ENCODE results near the gene OCSTAMP. TPM values are rescaled to one million over a fixed set of nuclear protein-coding genes. Genes with fewer than 3 reads are reported as not detected.

The OCSTAMP gene
- total and polyA plus RNA-seq, 2 experiments from 2014 or later, result 0.32 to 0.45 TPM

DNA sequence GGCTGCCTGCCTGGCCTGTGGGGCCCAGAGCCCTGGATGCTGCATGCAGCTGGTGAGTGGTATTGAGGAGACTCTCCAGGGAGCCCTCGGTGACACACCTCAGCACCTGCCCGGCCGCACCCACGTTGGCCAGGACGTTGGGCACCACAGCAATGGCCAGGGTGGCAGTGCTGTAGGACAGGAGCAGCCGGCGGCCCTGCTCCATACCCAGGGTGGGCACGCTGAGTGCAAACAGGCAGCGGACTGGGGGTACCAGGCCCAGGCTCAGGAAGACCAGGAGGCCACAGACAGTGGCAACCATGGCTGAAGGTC lies 4.7 kb downstream of the OCSTAMP start (continued):
- TF ChIP-seq, protein P1, sequence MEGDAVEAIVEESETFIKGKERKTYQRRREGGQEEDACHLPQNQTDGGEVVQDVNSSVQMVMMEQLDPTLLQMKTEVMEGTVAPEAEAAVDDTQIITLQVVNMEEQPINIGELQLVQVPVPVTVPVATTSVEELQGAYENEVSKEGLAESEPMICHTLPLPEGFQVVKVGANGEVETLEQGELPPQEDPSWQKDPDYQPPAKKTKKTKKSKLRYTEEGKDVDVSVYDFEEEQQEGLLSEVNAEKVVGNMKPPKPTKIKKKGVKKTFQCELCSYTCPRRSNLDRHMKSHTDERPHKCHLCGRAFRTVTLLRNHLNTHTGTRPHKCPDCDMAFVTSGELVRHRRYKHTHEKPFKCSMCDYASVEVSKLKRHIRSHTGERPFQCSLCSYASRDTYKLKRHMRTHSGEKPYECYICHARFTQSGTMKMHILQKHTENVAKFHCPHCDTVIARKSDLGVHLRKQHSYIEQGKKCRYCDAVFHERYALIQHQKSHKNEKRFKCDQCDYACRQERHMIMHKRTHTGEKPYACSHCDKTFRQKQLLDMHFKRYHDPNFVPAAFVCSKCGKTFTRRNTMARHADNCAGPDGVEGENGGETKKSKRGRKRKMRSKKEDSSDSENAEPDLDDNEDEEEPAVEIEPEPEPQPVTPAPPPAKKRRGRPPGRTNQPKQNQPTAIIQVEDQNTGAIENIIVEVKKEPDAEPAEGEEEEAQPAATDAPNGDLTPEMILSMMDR (conservative IDR thresholded peaks at IDR 0.05; ENCODE audit: low read depth in 2 of 2), result no peak
- TF ChIP-seq EZH2phosphoT487 (IDR thresholded peaks at IDR 0.05; ENCODE audit: unreplicated experiment), result no peak

DNA sequence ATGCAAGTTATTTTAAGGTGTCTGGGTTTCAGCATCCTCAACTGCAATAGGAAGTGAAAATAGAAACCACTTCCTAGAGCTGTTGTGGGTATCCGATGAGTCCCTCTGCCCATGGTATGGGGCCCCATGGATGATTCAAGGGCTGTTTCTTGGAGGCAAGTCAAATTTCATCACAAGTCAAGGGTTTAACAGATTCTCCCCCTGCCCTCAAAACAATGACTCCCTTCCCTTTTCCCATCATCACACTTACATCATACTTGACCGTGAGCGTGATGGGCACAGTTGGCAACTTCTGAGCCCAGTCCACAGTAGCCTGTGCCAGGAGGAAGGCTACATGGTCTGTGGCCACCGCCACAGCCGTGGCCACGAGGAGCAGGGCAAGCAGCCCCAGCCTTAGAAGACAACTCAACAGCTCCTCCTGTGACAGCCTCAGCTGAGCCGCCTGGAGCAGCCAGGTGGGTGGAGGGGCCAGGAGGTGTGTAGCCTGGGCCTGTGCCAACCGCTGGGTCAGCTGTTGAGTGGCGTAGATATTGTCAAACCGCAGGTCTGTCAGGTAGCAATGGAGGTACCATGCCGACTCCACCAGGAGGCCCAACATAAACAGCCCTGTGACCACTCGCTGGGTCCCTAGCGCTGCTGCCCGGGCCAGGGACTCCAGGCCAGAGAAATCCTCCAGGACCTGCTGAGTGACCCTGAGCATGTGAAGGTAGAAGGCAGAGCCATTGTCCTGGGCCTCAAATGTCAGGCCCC lies 5.2 kb downstream of the OCSTAMP start:
- H3K79me2 ChIP-seq (replicated peaks; ENCODE audit: insufficient read depth), result no peaks in the 10 kb centered on the region
- ATAC-seq (no peak), DNase-seq (ENCODE audit: low spot score) (no peak)
- H3K27ac ChIP-seq (ENCODE audit: low read depth), result no peak overlapping the region
- H3F3A ChIP-seq (replicated peaks; ENCODE audit: low read depth), result no peaks in the 10 kb centered on the region
- no peak overlapping the region for H3K4me2 ChIP-seq
- no peaks in the 10 kb centered on the region for H3K27me3 Mint-ChIP-seq (ENCODE audit: insufficient read depth, low read depth, poor library complexity)
- H2AFZ ChIP-seq, result no peak overlapping the region
- no peak for TF ChIP-seq STAT1 (IDR thresholded peaks at IDR 0.05; ENCODE audit: unreplicated experiment)
- TF ChIP-seq ZNF331 (CRISPR knock-in tag; IDR thresholded peaks at IDR 0.05; ENCODE audit: low read depth), result no peak
- no peak for TF ChIP-seq POLR2AphosphoS5 (IDR thresholded peaks at IDR 0.05; ENCODE audit: low read depth)
- TF ChIP-seq, protein P2, sequence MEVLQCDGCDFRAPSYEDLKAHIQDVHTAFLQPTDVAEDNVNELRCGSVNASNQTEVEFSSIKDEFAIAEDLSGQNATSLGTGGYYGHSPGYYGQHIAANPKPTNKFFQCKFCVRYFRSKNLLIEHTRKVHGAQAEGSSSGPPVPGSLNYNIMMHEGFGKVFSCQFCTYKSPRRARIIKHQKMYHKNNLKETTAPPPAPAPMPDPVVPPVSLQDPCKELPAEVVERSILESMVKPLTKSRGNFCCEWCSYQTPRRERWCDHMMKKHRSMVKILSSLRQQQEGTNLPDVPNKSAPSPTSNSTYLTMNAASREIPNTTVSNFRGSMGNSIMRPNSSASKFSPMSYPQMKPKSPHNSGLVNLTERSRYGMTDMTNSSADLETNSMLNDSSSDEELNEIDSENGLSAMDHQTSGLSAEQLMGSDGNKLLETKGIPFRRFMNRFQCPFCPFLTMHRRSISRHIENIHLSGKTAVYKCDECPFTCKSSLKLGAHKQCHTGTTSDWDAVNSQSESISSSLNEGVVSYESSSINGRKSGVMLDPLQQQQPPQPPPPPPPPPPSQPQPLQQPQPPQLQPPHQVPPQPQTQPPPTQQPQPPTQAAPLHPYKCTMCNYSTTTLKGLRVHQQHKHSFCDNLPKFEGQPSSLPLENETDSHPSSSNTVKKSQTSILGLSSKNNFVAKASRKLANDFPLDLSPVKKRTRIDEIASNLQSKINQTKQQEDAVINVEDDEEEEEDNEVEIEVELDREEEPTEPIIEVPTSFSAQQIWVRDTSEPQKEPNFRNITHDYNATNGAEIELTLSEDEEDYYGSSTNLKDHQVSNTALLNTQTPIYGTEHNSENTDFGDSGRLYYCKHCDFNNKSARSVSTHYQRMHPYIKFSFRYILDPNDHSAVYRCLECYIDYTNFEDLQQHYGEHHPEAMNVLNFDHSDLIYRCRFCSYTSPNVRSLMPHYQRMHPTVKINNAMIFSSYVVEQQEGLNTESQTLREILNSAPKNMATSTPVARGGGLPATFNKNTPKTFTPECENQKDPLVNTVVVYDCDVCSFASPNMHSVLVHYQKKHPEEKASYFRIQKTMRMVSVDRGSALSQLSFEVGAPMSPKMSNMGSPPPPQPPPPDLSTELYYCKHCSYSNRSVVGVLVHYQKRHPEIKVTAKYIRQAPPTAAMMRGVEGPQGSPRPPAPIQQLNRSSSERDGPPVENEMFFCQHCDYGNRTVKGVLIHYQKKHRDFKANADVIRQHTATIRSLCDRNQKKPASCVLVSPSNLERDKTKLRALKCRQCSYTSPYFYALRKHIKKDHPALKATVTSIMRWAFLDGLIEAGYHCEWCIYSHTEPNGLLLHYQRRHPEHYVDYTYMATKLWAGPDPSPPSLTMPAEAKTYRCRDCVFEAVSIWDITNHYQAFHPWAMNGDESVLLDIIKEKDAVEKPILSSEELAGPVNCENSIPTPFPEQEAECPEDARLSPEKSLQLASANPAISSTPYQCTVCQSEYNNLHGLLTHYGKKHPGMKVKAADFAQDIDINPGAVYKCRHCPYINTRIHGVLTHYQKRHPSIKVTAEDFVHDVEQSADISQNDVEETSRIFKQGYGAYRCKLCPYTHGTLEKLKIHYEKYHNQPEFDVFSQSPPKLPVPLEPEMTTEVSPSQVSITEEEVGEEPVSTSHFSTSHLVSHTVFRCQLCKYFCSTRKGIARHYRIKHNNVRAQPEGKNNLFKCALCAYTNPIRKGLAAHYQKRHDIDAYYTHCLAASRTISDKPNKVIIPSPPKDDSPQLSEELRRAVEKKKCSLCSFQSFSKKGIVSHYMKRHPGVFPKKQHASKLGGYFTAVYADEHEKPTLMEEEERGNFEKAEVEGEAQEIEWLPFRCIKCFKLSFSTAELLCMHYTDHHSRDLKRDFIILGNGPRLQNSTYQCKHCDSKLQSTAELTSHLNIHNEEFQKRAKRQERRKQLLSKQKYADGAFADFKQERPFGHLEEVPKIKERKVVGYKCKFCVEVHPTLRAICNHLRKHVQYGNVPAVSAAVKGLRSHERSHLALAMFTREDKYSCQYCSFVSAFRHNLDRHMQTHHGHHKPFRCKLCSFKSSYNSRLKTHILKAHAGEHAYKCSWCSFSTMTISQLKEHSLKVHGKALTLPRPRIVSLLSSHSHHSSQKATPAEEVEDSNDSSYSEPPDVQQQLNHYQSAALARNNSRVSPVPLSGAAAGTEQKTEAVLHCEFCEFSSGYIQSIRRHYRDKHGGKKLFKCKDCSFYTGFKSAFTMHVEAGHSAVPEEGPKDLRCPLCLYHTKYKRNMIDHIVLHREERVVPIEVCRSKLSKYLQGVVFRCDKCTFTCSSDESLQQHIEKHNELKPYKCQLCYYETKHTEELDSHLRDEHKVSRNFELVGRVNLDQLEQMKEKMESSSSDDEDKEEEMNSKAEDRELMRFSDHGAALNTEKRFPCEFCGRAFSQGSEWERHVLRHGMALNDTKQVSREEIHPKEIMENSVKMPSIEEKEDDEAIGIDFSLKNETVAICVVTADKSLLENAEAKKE (CRISPR knock-in tag; IDR thresholded peaks at IDR 0.05), result no peak
- no peak for TF ChIP-seq CREB1 (CRISPR knock-in tag; IDR thresholded peaks at IDR 0.05; ENCODE audit: low read depth)
- TF ChIP-seq, protein P1 (conservative IDR thresholded peaks at IDR 0.05; ENCODE audit: low read depth in 2 of 2), result no peak
- no peak for TF ChIP-seq EZH2phosphoT487 (IDR thresholded peaks at IDR 0.05; ENCODE audit: unreplicated experiment)
- TF ChIP-seq, protein P3, sequence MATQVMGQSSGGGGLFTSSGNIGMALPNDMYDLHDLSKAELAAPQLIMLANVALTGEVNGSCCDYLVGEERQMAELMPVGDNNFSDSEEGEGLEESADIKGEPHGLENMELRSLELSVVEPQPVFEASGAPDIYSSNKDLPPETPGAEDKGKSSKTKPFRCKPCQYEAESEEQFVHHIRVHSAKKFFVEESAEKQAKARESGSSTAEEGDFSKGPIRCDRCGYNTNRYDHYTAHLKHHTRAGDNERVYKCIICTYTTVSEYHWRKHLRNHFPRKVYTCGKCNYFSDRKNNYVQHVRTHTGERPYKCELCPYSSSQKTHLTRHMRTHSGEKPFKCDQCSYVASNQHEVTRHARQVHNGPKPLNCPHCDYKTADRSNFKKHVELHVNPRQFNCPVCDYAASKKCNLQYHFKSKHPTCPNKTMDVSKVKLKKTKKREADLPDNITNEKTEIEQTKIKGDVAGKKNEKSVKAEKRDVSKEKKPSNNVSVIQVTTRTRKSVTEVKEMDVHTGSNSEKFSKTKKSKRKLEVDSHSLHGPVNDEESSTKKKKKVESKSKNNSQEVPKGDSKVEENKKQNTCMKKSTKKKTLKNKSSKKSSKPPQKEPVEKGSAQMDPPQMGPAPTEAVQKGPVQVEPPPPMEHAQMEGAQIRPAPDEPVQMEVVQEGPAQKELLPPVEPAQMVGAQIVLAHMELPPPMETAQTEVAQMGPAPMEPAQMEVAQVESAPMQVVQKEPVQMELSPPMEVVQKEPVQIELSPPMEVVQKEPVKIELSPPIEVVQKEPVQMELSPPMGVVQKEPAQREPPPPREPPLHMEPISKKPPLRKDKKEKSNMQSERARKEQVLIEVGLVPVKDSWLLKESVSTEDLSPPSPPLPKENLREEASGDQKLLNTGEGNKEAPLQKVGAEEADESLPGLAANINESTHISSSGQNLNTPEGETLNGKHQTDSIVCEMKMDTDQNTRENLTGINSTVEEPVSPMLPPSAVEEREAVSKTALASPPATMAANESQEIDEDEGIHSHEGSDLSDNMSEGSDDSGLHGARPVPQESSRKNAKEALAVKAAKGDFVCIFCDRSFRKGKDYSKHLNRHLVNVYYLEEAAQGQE (IDR thresholded peaks at IDR 0.05; ENCODE audit: unreplicated experiment), result no peak
- no peak for TF ChIP-seq EZH2 (IDR thresholded peaks at IDR 0.05; ENCODE audit: low read depth, unreplicated experiment)
- H3K27me3 ChIP-seq (ENCODE audit: insufficient read depth), result no peaks in the 10 kb centered on the region
- no peaks in the 10 kb centered on the region for H3K9me2 ChIP-seq (ENCODE audit: insufficient read depth)
- no peak overlapping the region for H3K4me3 Mint-ChIP-seq
- H4K20me1 ChIP-seq (replicated peaks; ENCODE audit: insufficient read depth), result no peaks in the 10 kb centered on the region
- H3K36me3 Mint-ChIP-seq (ENCODE audit: low read depth), result no peaks in the 10 kb centered on the region
- H3K36me3 ChIP-seq (ENCODE audit: insufficient read depth), result no peaks in the 10 kb centered on the region
- H3K4me1 ChIP-seq (ENCODE audit: insufficient read depth), result 0 out of 2 replicates have a peak, but pooled peaks cover 6% of the 10 kb centered on the region
- no peaks in the 10 kb centered on the region for H3K9me3 Mint-ChIP-seq
- H3K27ac Mint-ChIP-seq, result no peak overlapping the region
- H3K4me3 ChIP-seq, result no peak overlapping the region
- no peaks in the 10 kb centered on the region for H3K4me1 Mint-ChIP-seq

Measured in GM23338 (cell line).